Panc1 (cell line): ENCODE measurements around the gene C1orf167.

ENCODE experiments used
- POLR2AphosphoS5 ChIP-seq: IDR thresholded peaks from 2 replicates; pipeline ENCODE4 v1.6.1; 2012; ENCODE audit warnings: mild to moderate bottlenecking, low read depth, low read length, moderate library complexity
- TF ChIP-seq, protein P1 (sequence below): fragments of 450-650 bp; IDR thresholded peaks from 2 replicates; pipeline ENCODE4 v1.5.1; 2017; ENCODE audit warnings: mild to moderate bottlenecking

DNA sequence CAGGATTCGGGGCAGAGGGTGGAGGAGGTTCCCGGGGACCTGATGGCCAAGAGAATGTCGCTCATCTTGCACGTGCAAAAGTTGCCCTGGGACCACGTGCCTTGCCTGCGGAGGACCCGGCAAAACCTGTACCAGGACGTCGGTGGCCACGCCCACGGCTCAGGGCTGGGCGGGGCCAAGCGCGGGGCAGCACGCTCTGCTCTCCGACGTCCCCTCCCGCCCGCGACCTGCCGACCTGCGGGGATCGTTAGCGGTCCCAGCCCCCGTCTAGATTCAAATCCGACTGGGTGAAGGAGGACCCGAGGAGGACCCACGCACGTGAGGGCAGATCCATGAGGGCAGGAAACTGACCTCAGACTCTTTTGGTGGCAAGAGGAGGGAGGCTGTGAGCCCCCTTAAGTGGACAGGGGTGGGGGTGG lies at the start of gene C1orf167:
- no peak for TF ChIP-seq POLR2AphosphoS5
- TF ChIP-seq, protein P1, sequence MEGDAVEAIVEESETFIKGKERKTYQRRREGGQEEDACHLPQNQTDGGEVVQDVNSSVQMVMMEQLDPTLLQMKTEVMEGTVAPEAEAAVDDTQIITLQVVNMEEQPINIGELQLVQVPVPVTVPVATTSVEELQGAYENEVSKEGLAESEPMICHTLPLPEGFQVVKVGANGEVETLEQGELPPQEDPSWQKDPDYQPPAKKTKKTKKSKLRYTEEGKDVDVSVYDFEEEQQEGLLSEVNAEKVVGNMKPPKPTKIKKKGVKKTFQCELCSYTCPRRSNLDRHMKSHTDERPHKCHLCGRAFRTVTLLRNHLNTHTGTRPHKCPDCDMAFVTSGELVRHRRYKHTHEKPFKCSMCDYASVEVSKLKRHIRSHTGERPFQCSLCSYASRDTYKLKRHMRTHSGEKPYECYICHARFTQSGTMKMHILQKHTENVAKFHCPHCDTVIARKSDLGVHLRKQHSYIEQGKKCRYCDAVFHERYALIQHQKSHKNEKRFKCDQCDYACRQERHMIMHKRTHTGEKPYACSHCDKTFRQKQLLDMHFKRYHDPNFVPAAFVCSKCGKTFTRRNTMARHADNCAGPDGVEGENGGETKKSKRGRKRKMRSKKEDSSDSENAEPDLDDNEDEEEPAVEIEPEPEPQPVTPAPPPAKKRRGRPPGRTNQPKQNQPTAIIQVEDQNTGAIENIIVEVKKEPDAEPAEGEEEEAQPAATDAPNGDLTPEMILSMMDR = no peak
